Osteoblast (primary cell): ENCODE results near the gene FAM120AOS. TPM values are rescaled to one million over a fixed set of nuclear protein-coding genes. Genes with fewer than 3 reads are reported as not detected.

Experiments
- DNase-seq: peaks from one replicate; pipeline ENCODE4 v3.0.0; 2011; ENCODE audit warnings: low spot score, mixed read lengths; ENCODE audit not compliant: insufficient read length; ENCODE audit errors: missing footprints
- H2AFZ ChIP-seq: 2 replicates; pipeline ENCODE4 v1.6.0; 2011; ENCODE audit warnings: mild to moderate bottlenecking, low read length
- H3K27ac ChIP-seq: 2 replicates; pipeline ENCODE4 v1.5.1; 2011; ENCODE audit warnings: mild to moderate bottlenecking, low read depth, low read length, moderate library complexity
- H3K27me3 ChIP-seq: 2 replicates; pipeline ENCODE4 v1.6.0; 2012; ENCODE audit warnings: mild to moderate bottlenecking, control low read depth, inconsistent platforms, low read length, moderate library complexity; ENCODE audit not compliant: insufficient read depth
- H3K36me3 ChIP-seq: 2 replicates; pipeline ENCODE4 v1.5.1; 2011; ENCODE audit warnings: mild to moderate bottlenecking, low read length, control low read depth, moderate library complexity; ENCODE audit not compliant: insufficient read depth
- H3K4me1 ChIP-seq: 2 replicates; pipeline ENCODE4 v1.5.1; 2011; ENCODE audit warnings: mild to moderate bottlenecking, low read length, control low read depth, moderate library complexity; ENCODE audit not compliant: insufficient read depth
- H3K4me2 ChIP-seq: 2 replicates; pipeline ENCODE4 v1.6.0; 2011; ENCODE audit warnings: mild to moderate bottlenecking, low read length; ENCODE audit not compliant: insufficient read depth
- H3K4me3 ChIP-seq: fragments of 200-600 bp; sonication (generic); 3 replicates; pipeline ENCODE4 v1.5.1; 2012; ENCODE audit warnings: mild to moderate bottlenecking, low read length, inconsistent platforms; ENCODE audit not compliant: insufficient read depth
- H3K79me2 ChIP-seq: 2 replicates; pipeline ENCODE4 v1.6.0; 2012; ENCODE audit warnings: mild to moderate bottlenecking, low read length, control low read depth, inconsistent platforms; ENCODE audit not compliant: insufficient read depth
- H3K9me3 ChIP-seq: 2 replicates; pipeline ENCODE4 v1.5.1; 2011; ENCODE audit warnings: low read depth, low read length, control low read depth
- H4K20me1 ChIP-seq: 2 replicates; pipeline ENCODE4 v1.6.0; 2012; ENCODE audit warnings: mild to moderate bottlenecking, low read length, control low read depth; ENCODE audit not compliant: insufficient read depth
- CTCF ChIP-seq: IDR thresholded peaks from 2 replicates; pipeline ENCODE4 v1.5.1; 2011; ENCODE audit warnings: mild to moderate bottlenecking, low read depth, low read length, moderate library complexity; ENCODE audit errors: extremely low read depth
- total RNA-seq: library from RNA; depleted of rRNA; stranded (reverse); fragments of >200 nt; gene quantifications from 2 replicates; pipeline ENCODE4 v1.2.3, GENCODE V29; 2012

Gene FAM120AOS
- total RNA-seq, 1 donor, result 43.4 TPM

- Histone ChIP-seq H4K20me1 (peaks cover 16% of the 10 kb centered on the region), H3K4me2 (peak overlapping the region; percentile 54), H3K36me3 (peaks cover 6% of the 10 kb centered on the region), H2AFZ (no peak overlapping the region), H3K9me3 (no peaks in the 10 kb centered on the region), H3K4me1 (peaks cover 23% of the 10 kb centered on the region), H3K27ac (peak overlapping the region; percentile 48), H3K27me3 (no peaks in the 10 kb centered on the region), H3K4me3 (peak overlapping the region; percentile 9), H3K79me2 (peaks cover 93% of the 10 kb centered on the region)
- no peak for TF ChIP-seq CTCF
- peak; percentile 22 for DNase-seq
Measured at GRCh38 chr9:93468763-93469456, 15.5 kb upstream of the FAM120AOS start.

GRCh38 chr9:93467462-93467861 lies 14.1 kb upstream of the FAM120AOS start:
- H2AFZ ChIP-seq, result no peak overlapping the region
- no peak overlapping the region for H3K4me2 ChIP-seq
- H3K9me3 ChIP-seq, result no peaks in the 10 kb centered on the region
- peaks cover 21% of the 10 kb centered on the region for H4K20me1 ChIP-seq
- no peak overlapping the region for H3K4me3 ChIP-seq
- H3K79me2 ChIP-seq, result peaks cover 97% of the 10 kb centered on the region
- peaks cover 23% of the 10 kb centered on the region for H3K4me1 ChIP-seq
- peaks cover 4% of the 10 kb centered on the region for H3K36me3 ChIP-seq
- H3K27me3 ChIP-seq, result no peaks in the 10 kb centered on the region
- DNase-seq, result no peak
- TF ChIP-seq CTCF, result no peak
- no peak overlapping the region for H3K27ac ChIP-seq

- Histone ChIP-seq H3K4me1 (peaks cover 23% of the 10 kb centered on the region), H2AFZ (no peak overlapping the region), H3K4me2 (no peak overlapping the region), H3K36me3 (peaks cover 4% of the 10 kb centered on the region), H3K27me3 (no peaks in the 10 kb centered on the region), H3K79me2 (peaks cover 97% of the 10 kb centered on the region), H3K27ac (no peak overlapping the region), H3K4me3 (no peak overlapping the region), H3K9me3 (no peaks in the 10 kb centered on the region), H4K20me1 (peaks cover 22% of the 10 kb centered on the region)
- no peak for TF ChIP-seq CTCF
- DNase-seq, result no peak
Measured at GRCh38 chr9:93467062-93467416, 13.7 kb upstream of the FAM120AOS start.

- no peak for TF ChIP-seq CTCF
- H3K4me2 ChIP-seq, result no peak overlapping the region
- no peaks in the 10 kb centered on the region for H3K9me3 ChIP-seq
- H4K20me1 ChIP-seq, result peaks cover 22% of the 10 kb centered on the region
- H3K4me1 ChIP-seq, result peaks cover 23% of the 10 kb centered on the region
- peaks cover 4% of the 10 kb centered on the region for H3K36me3 ChIP-seq
- peak overlapping the region; percentile 1 for H3K27ac ChIP-seq
- H3K79me2 ChIP-seq, result peaks cover 99% of the 10 kb centered on the region
- no peak overlapping the region for H3K4me3 ChIP-seq
- H2AFZ ChIP-seq, result no peak overlapping the region
- no peaks in the 10 kb centered on the region for H3K27me3 ChIP-seq
- DNase-seq, result no peak
Measured at GRCh38 chr9:93466416-93467061, 13.2 kb upstream of the FAM120AOS start.
